ENCODE results near the gene ACTN3. TPM values are rescaled to one million over a fixed set of nuclear protein-coding genes. Genes with fewer than 3 reads are reported as not detected.
"Not testable (repeated sequence)": the region's sequence is repeated elsewhere in the genome, so short reads cannot be mapped to it uniquely, and the experiment has no call there.

ACTN3 gene
- total RNA-seq, 1 experiment from 2014 or later: not detected

GRCh38 chr11:66579017-66579606 is 32.4 kb downstream of the ACTN3 start:
- Histone ChIP-seq H3K27me3 (no peaks in the 10 kb centered on the region), H3K9me3 (peaks cover 6% of the 10 kb centered on the region; the same call in 1 of the 2 replicates), H3K4me3 (no peak overlapping the region), H3K36me3 (no peaks in the 10 kb centered on the region)
- peak; percentile 65 for DNase-seq

DNA sequence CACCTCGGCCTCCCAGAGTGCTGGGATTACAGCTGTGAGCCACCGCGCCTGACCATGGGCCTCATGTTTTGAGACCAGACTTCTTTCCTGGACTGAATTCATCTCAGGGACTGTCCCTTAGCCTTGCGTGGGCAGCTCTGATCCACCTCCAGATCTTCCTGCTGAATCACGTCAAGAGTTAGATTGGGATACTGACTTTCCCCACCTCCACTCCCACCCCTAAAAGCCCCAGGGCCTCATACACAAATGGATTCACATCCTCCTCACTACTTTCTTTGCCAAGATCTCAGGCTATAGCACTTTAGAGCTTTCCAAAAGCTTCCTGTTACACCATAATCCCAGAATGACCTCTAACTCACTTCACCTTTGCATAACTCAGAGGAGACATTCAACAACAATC is 34.1 kb downstream of the ACTN3 start:
- DNase-seq: no peak
- Histone ChIP-seq H3K4me3 (no peak overlapping the region), H3K27me3 (no peaks in the 10 kb centered on the region), H3K9me3 (peaks cover 6% of the 10 kb centered on the region; the same call in 1 of the 2 replicates), H3K36me3 (no peaks in the 10 kb centered on the region)

DNA sequence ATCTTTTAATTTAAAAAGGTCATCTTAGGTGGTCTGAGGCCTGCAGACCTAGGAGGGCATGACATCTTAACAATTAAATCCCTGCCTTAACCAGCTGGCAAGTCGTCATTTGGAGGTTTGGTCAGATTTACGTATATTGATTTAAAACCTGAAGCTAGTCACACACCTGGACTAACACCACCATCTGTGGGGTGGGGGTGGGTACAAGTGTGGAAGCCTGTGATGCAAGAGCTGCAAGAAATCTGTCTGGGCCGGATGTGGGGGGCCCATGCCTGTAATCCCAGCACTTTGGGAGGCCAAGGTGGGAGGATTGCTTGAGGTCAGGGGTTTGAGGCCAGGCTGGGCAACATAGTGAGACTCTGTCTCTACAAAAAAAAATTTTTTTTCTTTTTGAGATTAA is 34.6 kb downstream of the ACTN3 start:
- no peak overlapping the region for H3K4me3 ChIP-seq
- H3K36me3 ChIP-seq: no peaks in the 10 kb centered on the region
- no peak for DNase-seq
- no peaks in the 10 kb centered on the region for H3K27me3 ChIP-seq
- H3K9me3 ChIP-seq: peaks cover 6% of the 10 kb centered on the region; the same call in 1 of the 2 replicates

DNA sequence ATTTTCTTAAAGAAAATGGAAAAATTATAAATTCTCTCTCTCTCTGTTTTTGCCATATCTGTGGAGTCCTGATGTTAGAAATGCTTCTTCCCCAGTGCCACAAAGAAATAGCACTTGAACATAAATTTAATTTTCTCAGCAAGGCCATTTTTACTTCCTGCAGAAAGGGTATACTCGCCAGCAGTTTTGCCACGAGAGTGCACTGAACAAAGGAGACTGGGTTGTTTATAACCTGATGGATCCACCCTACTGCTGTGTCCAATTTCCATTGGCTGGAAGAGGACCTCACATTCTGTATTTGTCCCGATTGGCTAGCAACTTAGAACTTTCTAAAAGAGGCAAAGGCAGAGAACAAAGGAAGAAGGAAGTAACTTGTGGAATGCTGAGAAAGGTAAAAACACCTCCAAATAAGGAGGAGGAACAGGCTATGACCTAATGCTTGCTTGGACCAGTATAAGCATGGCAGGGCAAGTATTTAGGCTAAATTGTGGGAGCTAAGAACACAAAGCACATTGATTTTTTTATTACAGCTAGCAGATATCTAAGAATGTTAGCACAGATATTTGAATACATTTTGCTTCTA is 36.0 kb downstream of the ACTN3 start:
- not testable (repeated sequence) for H3K27me3 ChIP-seq, H3K36me3 ChIP-seq

DNA sequence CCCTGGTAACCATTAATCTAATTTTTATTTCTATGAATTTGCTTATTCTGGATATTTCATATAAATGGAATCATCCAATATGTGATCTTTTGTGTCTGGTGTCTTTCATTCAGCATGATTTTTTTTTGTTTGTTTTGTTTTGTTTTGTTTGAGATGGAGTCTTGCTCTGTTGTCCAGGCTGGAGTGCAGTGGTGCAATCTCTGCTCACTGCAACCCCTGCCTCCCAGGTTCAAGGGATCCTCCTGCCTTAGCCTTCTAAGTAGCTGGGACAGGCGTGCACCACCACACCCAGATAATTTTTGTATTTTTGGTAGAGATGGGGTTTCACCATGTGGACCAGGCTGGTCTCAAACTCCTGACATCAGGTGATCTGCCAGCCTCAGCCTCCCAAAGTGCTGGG is 38.7 kb downstream of the ACTN3 start:
- H3K9me3 ChIP-seq, H3K27me3 ChIP-seq, DNase-seq, H3K36me3 ChIP-seq, H3K4me3 ChIP-seq: not testable (repeated sequence)

More for the DNA sequence above, 36.0 kb downstream of the ACTN3 start:
- not testable (repeated sequence) for H3K9me3 ChIP-seq, DNase-seq, H3K4me3 ChIP-seq

GRCh38 chr11:66586136-66586535 is 39.4 kb downstream of the ACTN3 start:
- no peaks in the 10 kb centered on the region for H3K27me3 ChIP-seq
- no peak overlapping the region for H3K4me3 ChIP-seq
- peaks cover 6% of the 10 kb centered on the region; the same call in 1 of the 2 replicates for H3K9me3 ChIP-seq
- H3K36me3 ChIP-seq: no peaks in the 10 kb centered on the region
- DNase-seq: no peak

DNA sequence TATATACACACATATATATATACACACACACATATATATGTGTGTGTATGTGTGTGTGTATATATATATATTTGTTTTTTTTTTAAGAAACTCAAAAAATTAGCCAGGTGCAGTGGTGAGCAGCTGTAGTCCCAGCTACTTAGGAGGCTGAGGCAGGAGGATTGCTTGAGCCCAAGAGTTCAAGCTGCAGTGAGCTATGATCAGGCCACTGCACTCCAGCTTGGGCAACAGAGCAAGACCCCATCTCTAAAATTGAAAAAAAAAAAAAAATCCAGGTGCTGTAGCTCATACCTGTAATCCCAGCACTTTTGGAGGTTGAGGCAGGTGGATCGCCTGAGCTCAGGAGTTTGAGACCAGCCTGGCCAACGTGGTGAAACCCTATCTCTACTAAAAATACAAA is 42.6 kb downstream of the ACTN3 start:
- not testable (repeated sequence) for H3K36me3 ChIP-seq, H3K9me3 ChIP-seq, DNase-seq, H3K27me3 ChIP-seq, H3K4me3 ChIP-seq

DNA sequence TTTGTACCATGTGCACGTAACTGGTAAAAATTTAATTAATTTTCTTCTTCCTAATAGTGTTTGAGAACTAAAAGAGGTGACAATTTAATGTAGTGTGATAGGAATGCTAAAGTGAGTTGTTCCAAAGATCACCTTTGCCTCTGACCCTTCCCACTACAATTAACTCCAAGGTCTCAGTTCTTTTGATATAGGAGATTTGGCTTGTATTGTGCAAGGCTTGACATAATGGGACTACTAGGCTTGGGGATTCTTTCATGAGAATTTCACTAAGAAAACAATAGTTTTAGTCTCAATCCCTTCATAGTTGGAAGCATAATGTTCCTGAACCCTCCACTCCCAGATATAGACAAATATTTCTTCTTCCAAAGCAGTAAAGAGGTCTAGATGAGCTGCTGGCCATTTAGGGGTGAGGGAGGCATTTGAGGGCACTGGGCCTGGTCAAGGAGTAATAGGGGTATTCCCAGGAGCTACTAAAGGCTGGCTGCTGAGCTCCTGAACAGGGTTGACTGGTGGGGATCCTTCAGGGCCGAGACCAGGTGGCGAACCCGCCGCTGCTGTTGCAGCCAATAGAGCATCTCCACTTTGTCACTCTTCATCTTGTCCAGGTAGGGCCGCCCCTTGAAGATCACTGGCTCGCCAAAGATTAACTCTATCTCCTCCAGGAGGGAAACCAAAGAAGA is 43.4 kb downstream of the ACTN3 start:
- H3K4me3 ChIP-seq: no peak overlapping the region
- no peak for DNase-seq
- no peaks in the 10 kb centered on the region for H3K36me3 ChIP-seq
- no peaks in the 10 kb centered on the region for H3K9me3 ChIP-seq
- no peaks in the 10 kb centered on the region for H3K27me3 ChIP-seq

GRCh38 chr11:66591175-66591574 is 44.5 kb downstream of the ACTN3 start:
- DNase-seq: no peak

GRCh38 chr11:66592457-66593302 is 46.0 kb downstream of the ACTN3 start, which contains the start of the genes CCDC87 and CCS:
Gene CCDC87, minus strand, starts transcription at chr11:66593063. Its CDS starts 48 bp downstream, at chr11:66593015.
Gene CCS, plus strand, starts transcription at chr11:66593185. Its CDS starts 77 bp downstream, at chr11:66593262.
- DNase-seq: peak; percentile 95
- Histone ChIP-seq H3K4me3 (peak within 1 kb of the TSS; percentile 69), H3K36me3 (no peaks in the 10 kb centered on the region), H3K9me3 (no peaks in the 10 kb centered on the region), H3K27me3 (no peaks in the 10 kb centered on the region)

More at GRCh38 chr11:66591175-66591574, 44.5 kb downstream of the ACTN3 start:
- Histone ChIP-seq H3K27me3 (no peaks in the 10 kb centered on the region), H3K36me3 (no peaks in the 10 kb centered on the region), H3K4me3 (no peak overlapping the region), H3K9me3 (no peaks in the 10 kb centered on the region)

DNA sequence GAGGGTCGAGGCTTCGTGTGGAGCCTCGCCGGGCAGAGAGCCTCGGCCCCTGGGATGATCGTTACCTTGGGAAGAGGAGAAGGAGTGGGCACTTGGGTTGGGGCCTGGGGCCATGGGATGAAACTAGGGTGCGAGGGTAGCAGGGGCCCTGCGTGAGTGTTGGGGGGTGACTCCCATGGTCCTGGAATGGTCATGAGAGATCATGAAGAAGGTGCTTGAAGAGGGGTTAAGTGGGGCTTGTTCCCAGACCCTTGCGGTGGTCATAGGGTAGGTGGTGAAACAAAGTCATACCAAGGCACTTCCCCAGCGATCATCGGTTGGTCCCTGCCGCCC is 46.6 kb downstream of the ACTN3 start:
- H3K36me3 ChIP-seq: no peaks in the 10 kb centered on the region
- H3K9me3 ChIP-seq: no peaks in the 10 kb centered on the region
- H3K4me3 ChIP-seq: peak overlapping the region; percentile 69
- no peaks in the 10 kb centered on the region for H3K27me3 ChIP-seq
- DNase-seq: no peak

DNA sequence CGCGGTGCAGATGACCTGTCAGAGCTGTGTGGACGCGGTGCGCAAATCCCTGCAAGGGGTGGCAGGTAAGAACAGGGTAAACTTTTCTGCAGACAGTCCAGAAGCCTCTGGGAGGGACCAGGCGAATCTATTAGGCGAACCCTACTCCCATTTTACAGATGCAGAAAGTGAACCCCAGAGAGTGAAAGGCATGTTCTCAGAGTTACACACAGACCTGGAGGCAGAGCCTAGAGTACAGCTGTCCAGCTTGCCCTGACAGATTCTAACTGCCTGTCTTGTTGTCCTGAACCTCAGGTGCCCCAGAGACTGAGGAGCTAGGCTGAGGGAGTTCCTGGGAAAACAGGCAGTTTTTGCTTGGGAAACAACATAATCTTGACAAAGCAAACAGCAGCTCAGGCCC is 46.9 kb downstream of the ACTN3 start:
- no peaks in the 10 kb centered on the region for H3K36me3 ChIP-seq
- no peaks in the 10 kb centered on the region for H3K27me3 ChIP-seq
- peak overlapping the region; percentile 69 for H3K4me3 ChIP-seq
- no peaks in the 10 kb centered on the region for H3K9me3 ChIP-seq
- DNase-seq: no peak

- no peaks in the 10 kb centered on the region for H3K27me3 ChIP-seq
- H3K36me3 ChIP-seq: peaks cover 8% of the 10 kb centered on the region; the same call in 1 of the 2 replicates
- H3K4me3 ChIP-seq: no peak overlapping the region
- no peaks in the 10 kb centered on the region for H3K9me3 ChIP-seq
- no peak for DNase-seq
Observed at GRCh38 chr11:66595245-66595904, 48.7 kb downstream of the ACTN3 start.

DNA sequence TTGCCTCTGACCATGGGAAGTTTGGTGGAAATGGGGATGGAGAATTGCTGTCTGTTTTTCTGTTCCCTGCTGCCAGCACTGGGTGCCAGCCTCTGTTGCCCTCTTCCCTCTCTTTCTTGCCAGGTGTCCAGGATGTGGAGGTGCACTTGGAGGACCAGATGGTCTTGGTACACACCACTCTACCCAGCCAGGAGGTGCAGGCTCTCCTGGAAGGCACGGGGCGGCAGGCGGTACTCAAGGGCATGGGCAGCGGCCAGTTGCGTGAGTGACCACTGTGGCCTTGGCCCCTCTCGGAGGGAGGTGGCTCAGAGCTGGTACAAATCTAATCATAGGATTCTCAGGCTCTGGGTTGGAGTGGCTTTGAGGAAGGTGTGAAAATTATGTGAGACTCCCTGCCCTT is 52.3 kb downstream of the ACTN3 start:
- no peaks in the 10 kb centered on the region for H3K9me3 ChIP-seq
- H3K4me3 ChIP-seq: no peak overlapping the region
- peaks cover 14% of the 10 kb centered on the region; the same call in 1 of the 2 replicates for H3K36me3 ChIP-seq
- H3K27me3 ChIP-seq: no peaks in the 10 kb centered on the region
- DNase-seq: no peak

DNA sequence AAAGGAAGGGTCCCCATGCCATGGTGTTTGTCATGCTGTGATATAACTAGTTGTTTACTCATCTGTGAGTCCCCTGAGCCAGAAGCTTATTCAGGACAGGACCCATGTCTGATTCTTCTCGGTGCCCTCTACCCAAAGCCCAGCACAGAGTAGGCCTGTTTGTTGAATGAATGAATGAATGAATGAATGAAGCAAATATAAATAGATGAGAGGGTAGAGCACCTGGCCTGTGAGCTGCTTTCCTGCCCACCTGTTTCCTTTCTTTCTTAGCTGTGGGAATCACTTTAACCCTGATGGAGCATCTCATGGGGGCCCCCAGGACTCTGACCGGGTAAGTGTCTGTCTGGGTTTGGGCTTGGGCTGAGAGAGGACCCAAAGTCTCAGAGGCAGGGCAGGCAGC is 53.5 kb downstream of the ACTN3 start:
- no peaks in the 10 kb centered on the region for H3K27me3 ChIP-seq
- no peaks in the 10 kb centered on the region for H3K9me3 ChIP-seq
- peaks cover 19% of the 10 kb centered on the region; the same call in 1 of the 2 replicates for H3K36me3 ChIP-seq
- no peak overlapping the region for H3K4me3 ChIP-seq
- DNase-seq: no peak

- no peaks in the 10 kb centered on the region for H3K9me3 ChIP-seq
- peaks cover 21% of the 10 kb centered on the region; the same call in 1 of the 2 replicates for H3K36me3 ChIP-seq
- no peak for DNase-seq
- no peak overlapping the region for H3K4me3 ChIP-seq
- no peaks in the 10 kb centered on the region for H3K27me3 ChIP-seq
Observed at GRCh38 chr11:66600631-66601233, 54.0 kb downstream of the ACTN3 start.

All from MG63 (cell line).